ENCODE data around the gene KIAA0586. TPM values are rescaled to one million over a fixed set of nuclear protein-coding genes. Genes with fewer than 3 reads are reported as not detected.

The KIAA0586 gene
- total RNA-seq, 1 experiment from 2014 or later: 20.9 TPM

DNA sequence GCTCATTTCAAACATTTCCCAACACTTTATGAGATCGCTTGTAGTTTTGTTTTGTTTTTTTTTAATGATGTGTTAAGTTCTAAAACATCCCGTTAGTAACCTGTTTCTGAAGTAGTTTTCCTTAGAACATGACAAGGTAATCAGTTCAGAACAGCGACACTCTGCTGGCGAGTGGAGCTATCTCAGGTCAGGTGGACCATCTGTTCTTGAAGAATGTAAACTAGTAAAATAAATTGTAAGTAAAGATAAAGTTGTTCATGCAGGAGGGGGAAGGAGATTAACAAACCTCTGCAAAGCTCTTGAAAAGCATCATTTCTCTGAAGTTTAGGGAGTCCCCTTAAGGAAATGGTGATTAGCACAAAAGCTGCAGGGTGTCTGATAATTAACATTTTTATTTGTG lies 138.3 kb downstream of the KIAA0586 start:
- Histone ChIP-seq H4K5ac (ENCODE audit: insufficient read length, low read depth, low read length) (no peak overlapping the region), H2BK12ac (ENCODE audit: insufficient read length, low read depth, low read length) (no peak overlapping the region), H3T11ph (ENCODE audit: low read length) (no peak overlapping the region), H3K56ac (ENCODE audit: insufficient read length, low read depth, low read length) (no peak overlapping the region), H3K23ac (ENCODE audit: insufficient read length, low read depth, low read length) (no peak overlapping the region), H3K79me1 (ENCODE audit: insufficient read depth, low read depth, low read length, poor library complexity, severe bottlenecking) (no peaks in the 10 kb centered on the region), H2BK120ac (ENCODE audit: low read depth, low read length, poor library complexity, severe bottlenecking) (no peak overlapping the region), H3K23me2 (ENCODE audit: insufficient read length, low read depth, low read length, poor library complexity, severe bottlenecking) (no peaks in the 10 kb centered on the region), H4K91ac (ENCODE audit: insufficient read length, low read depth, low read length) (no peak overlapping the region), H2BK5ac (ENCODE audit: insufficient read length, low read length) (no peak overlapping the region), H3K18ac (ENCODE audit: insufficient read length, low read depth, low read length) (no peak overlapping the region), H3K27ac (ENCODE audit: insufficient read length, low read depth, low read length) (no peak overlapping the region), H3K9me3 (ENCODE audit: control insufficient read depth, low read depth, low read length) (no peaks in the 10 kb centered on the region), H2BK15ac (ENCODE audit: low read depth, low read length) (no peak overlapping the region), H3K14ac (ENCODE audit: insufficient read depth, low read length) (no peak overlapping the region), H3K27me3 (ENCODE audit: insufficient read depth, low read length) (no peaks in the 10 kb centered on the region), H2AFZ (ENCODE audit: low read length) (no peak overlapping the region), H3K4me2 (ENCODE audit: insufficient read depth, insufficient read length, low read length) (no peak overlapping the region), H4K8ac (replicated peaks; ENCODE audit: insufficient read length, low read depth, low read length) (no peak overlapping the region), H3K4ac (ENCODE audit: low read depth, low read length) (no peak overlapping the region), H3K9ac (ENCODE audit: extremely low read depth, insufficient read length, low read length) (no peak overlapping the region), H3K79me2 (ENCODE audit: insufficient read depth, low read length) (no peaks in the 10 kb centered on the region), H2AK5ac (ENCODE audit: insufficient read length, low read length) (no peak overlapping the region), H2BK20ac (ENCODE audit: low read depth, low read length, poor library complexity, severe bottlenecking) (no peak overlapping the region), H4K20me1 (ENCODE audit: control insufficient read depth, insufficient read depth, insufficient read length) (no peaks in the 10 kb centered on the region), H3K4me1 (ENCODE audit: insufficient read depth, low read length) (no peaks in the 10 kb centered on the region)
- Mint-ChIP-seq H3K4me3 (no peak overlapping the region), H3K36me3 (ENCODE audit: insufficient read depth in 1 of 3, low read depth in 3 of 3) (no peaks in the 10 kb centered on the region), H3K27me3 (ENCODE audit: low read depth) (no peaks in the 10 kb centered on the region), H3K27ac (no peak overlapping the region), H3K4me1 (peaks cover 0 to 3% of the 10 kb centered on the region in 2 experiments; a peak in 1 of 4 replicates), H3K9me3 (no peaks in the 10 kb centered on the region)
- DNase-seq: no peak
- TF ChIP-seq, protein P1, sequence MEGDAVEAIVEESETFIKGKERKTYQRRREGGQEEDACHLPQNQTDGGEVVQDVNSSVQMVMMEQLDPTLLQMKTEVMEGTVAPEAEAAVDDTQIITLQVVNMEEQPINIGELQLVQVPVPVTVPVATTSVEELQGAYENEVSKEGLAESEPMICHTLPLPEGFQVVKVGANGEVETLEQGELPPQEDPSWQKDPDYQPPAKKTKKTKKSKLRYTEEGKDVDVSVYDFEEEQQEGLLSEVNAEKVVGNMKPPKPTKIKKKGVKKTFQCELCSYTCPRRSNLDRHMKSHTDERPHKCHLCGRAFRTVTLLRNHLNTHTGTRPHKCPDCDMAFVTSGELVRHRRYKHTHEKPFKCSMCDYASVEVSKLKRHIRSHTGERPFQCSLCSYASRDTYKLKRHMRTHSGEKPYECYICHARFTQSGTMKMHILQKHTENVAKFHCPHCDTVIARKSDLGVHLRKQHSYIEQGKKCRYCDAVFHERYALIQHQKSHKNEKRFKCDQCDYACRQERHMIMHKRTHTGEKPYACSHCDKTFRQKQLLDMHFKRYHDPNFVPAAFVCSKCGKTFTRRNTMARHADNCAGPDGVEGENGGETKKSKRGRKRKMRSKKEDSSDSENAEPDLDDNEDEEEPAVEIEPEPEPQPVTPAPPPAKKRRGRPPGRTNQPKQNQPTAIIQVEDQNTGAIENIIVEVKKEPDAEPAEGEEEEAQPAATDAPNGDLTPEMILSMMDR (conservative IDR thresholded peaks at IDR 0.05): no peak
- no CpG with 5 or more reads among the region's 4 CpGs for WGBS (ENCODE audit: extremely low coverage, insufficient read length, low lambda C conversion rate)
